SKM-1 (cell line): ENCODE results near the gene LIPC.
"Not testable (repeated sequence)": the region's sequence is repeated elsewhere in the genome, so short reads cannot be mapped to it uniquely, and the experiment has no call there.

ENCODE experiments used
- DNase-seq: peaks from one replicate; lab custom pipeline; 2025; ENCODE audit not compliant: unreplicated experiment; lab: John Stamatoyannopoulos, UW

LIPC gene

GRCh38 chr15:58603927-58604326, 172.1 kb downstream of the LIPC start:
- not testable (repeated sequence) for DNase-seq

GRCh38 chr15:58604455-58604923, 172.7 kb downstream of the LIPC start:
- DNase-seq = no peak

GRCh38 chr15:58605931-58606530, 174.2 kb downstream of the LIPC start:
- DNase-seq = no peak

- DNase-seq = no peak
Observed at GRCh38 chr15:58606577-58607080, 174.8 kb downstream of the LIPC start.

GRCh38 chr15:58608129-58608590, 176.4 kb downstream of the LIPC start:
- DNase-seq = no peak

GRCh38 chr15:58608711-58609110, 176.9 kb downstream of the LIPC start:
- no peak for DNase-seq

- DNase-seq = no peak
Observed at GRCh38 chr15:58611731-58612676, 180.2 kb downstream of the LIPC start.

- no peak for DNase-seq
Observed at GRCh38 chr15:58616171-58616570, 184.4 kb downstream of the LIPC start.
